Measurements from ENCODE around the gene CABCOCO1.

Gene CABCOCO1

GRCh38 chr10:61793760-61794703 is 131.3 kb downstream of the CABCOCO1 start:
- TF ChIP-seq CTCF (IDR thresholded peaks at IDR 0.05) = no peak

- TF ChIP-seq CTCF (IDR thresholded peaks at IDR 0.05) = no peak
Measured at GRCh38 chr10:61795147-61795546, 132.4 kb downstream of the CABCOCO1 start.

- no peak; the same call in 1 of the 2 replicates for TF ChIP-seq CTCF (IDR thresholded peaks at IDR 0.05)
Measured at GRCh38 chr10:61795551-61795950, 132.8 kb downstream of the CABCOCO1 start.

GRCh38 chr10:61796785-61797184 is 134.1 kb downstream of the CABCOCO1 start:
- no peak for TF ChIP-seq CTCF (IDR thresholded peaks at IDR 0.05)

GRCh38 chr10:61797304-61798153 is 134.8 kb downstream of the CABCOCO1 start:
- TF ChIP-seq CTCF (IDR thresholded peaks at IDR 0.05) = no peak

GRCh38 chr10:61798713-61799112 is 136.0 kb downstream of the CABCOCO1 start:
- no peak for TF ChIP-seq CTCF (IDR thresholded peaks at IDR 0.05)

- no peak for TF ChIP-seq CTCF (IDR thresholded peaks at IDR 0.05)
Measured at GRCh38 chr10:61801484-61801883, 138.8 kb downstream of the CABCOCO1 start.
